ENCODE results near the gene MGARP. TPM values are rescaled to one million over a fixed set of nuclear protein-coding genes. Genes with fewer than 3 reads are reported as not detected.

MGARP gene
- total RNA-seq, 1 experiment from 2014 or later: 1.5 TPM

DNA sequence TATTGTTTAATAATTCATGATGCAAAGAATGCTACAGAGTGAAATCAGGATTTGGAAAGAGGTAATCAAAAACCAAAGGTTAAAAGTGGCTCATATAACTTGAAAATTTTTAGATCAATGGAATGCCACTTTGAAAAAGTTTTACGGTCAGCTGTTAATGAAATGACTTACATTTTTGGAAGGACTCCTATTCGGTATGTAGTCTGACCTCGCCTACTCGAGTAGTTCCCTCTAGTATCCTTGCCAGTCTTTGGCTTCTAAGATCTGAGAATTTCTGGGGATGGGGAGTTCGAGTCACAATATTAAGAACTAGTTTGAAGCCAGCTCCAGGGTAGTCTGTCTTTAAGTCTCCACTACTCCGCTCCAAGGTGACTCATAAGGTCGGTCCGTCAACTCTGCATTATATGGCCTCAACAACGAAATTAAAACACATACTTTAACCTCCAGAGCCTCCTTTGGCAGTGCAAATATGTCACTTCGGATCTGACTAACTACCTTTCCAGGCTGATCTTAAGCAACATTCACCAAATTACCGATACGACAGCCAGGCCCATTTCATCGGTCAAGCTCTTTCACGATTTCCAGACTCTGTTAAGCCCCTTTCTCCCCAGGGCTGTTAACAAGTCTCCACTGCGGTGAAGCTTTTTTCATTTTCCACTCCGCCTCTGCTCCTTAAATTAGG lies 20.5 kb upstream of the MGARP start:
- in situ Hi-C loops (cut with HindIII; ENCODE audit: low pct_unique_long_range_greater_than_20kb, low sequenced_read_pairs): no loop called here
- no peak for DNase-seq (ENCODE audit: low read depth)

DNA sequence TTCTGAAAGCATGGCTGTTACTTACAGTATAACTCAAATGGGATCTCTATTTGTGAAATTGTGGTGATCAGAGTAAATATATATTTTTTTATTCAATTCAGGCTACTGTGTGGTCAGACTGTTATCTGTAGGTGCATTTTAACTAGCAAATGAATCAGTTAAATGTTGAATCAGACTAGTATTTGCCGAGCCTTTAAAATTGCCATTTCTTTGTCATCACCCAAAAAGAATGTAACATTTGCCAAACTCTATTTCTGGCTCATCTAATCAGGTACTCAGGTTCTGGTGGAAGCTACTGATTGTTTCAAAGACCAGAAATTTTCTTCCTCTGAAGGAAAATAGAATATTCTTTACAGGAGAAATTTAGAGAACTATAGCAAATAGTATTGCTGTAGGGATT lies 19.5 kb upstream of the MGARP start:
- no peak for DNase-seq (ENCODE audit: low read depth)
- in situ Hi-C loops (cut with HindIII; ENCODE audit: low pct_unique_long_range_greater_than_20kb, low sequenced_read_pairs): no loop called here

DNA sequence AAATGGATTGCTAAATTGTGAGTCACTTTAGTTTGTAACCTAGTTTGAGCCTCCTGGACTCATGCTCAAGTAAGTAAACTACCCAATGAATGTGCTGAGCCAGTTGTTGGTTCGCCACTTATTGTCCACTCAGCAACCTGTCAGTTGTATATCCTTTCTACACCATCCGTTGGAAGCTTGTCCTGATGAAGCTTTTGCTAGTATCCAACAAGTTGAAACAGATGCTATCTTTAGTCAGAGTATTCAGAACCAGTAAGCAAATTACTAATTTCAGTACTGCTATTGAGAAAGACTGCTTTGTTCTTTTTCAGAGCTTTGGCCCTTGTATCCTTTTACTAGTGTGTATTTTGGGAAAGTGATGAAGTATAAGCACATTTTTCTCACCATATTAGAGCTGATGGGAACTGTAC lies 17.0 kb upstream of the MGARP start:
- no peak for DNase-seq (ENCODE audit: low read depth)
- in situ Hi-C loops (cut with HindIII; ENCODE audit: low pct_unique_long_range_greater_than_20kb, low sequenced_read_pairs): no loop called here

DNA sequence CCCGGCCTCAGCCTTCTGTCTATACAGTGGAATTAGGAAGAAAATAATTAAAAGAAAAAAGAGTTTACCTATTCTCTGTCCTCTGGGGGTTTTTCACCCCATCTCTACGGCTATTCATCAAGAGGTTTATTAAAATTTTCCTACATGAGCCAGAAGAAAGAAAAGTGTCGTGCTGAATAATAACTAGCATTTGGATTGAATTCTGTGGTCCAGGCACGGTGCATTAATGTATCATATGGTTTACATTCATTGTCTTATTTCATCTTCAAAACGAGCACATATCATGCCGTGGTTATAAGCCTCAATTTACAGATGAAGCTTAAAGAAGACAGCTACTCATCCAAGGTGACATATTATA lies 15.9 kb upstream of the MGARP start:
- DNase-seq (ENCODE audit: low read depth): no peak
- in situ Hi-C loops (cut with HindIII; ENCODE audit: low pct_unique_long_range_greater_than_20kb, low sequenced_read_pairs): no loop called here

DNA sequence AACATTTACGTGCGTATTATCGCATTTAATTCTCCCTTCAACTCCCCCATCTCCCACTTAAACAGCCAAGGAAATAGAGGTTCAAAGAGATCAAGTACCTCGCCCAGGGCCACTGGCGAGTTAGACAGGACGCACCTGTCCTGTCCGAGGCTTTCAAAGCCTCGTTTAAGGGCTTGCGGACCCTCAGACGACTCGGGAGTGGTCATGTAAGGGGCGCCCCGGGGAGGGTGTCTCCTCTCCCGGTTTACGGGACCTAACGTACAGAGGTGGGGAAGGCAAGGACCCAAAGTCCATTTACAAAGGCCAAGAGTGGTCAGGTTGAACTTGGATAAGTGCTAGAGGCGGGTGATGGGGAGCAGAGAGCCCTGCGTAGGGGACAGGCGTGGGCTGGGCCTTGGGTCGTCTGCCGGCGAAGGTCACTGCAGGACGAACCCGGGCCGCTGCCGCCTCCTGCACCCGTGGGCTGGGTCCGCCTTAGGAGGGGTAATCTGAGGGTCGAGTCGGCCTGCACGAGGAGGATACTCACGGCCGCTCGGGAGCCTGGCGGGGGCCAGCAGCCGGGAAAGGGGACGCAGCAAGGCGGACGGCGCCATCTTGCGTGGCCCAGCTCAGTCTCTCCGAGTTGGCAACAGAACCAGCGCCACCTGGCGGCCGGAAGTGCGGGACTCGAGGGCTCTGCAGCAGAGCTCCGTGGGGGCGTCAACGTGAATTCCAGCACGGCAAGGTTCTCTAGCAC lies 15.3 kb upstream of the MGARP start:
- in situ Hi-C loops (cut with HindIII; ENCODE audit: low pct_unique_long_range_greater_than_20kb, low sequenced_read_pairs): no loop called here

DNA sequence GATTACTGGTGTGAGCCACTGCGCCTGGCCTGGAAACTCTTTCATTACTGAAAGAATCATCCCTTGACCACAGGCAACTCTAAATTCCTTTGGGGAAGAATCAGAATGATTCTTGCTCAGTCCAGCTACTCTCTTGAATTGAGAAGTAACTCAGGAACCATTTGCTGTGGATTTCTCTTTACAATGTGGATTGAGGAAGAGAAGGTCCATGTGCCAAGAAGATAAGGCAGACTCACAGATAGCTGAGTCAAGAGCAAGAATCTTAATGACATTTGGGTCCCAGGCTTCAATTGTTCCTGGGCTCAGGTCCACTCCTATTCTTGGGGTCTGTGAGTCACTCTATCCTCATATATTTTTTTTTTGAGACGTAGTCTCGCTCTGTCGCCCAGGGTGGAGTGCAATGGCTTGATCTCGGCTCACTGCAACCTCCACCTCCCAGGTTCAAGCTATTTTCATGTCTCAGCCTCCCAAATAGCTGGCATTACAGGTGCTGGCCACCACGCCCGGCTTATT lies 6.2 kb upstream of the MGARP start:
- in situ Hi-C loops (cut with HindIII; ENCODE audit: low pct_unique_long_range_greater_than_20kb, low sequenced_read_pairs): no loop called here
- DNase-seq (ENCODE audit: low read depth): no peak

More for the DNA sequence above, 15.3 kb upstream of the MGARP start:
- DNase-seq (ENCODE audit: low read depth): peak; percentile 83

DNA sequence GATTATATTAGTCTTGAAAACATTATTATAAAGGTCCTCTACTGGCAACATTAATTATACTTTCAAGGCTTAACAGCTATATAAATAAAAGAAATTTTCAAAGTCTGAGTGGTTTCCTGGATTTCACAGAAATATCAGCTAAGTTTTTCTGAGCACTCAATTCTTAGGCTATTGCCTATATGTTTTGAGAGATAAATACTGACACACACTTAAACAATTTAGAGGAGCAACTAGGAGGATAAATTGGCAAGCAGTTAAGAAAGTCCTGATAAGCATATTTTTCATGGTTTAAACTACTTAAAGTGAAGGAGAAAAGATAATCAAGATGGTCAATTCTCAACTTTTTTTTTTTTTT lies 2.7 kb upstream of the MGARP start:
- DNase-seq (ENCODE audit: low read depth): no peak
- in situ Hi-C loops (cut with HindIII; ENCODE audit: low pct_unique_long_range_greater_than_20kb, low sequenced_read_pairs): no loop called here

DNA sequence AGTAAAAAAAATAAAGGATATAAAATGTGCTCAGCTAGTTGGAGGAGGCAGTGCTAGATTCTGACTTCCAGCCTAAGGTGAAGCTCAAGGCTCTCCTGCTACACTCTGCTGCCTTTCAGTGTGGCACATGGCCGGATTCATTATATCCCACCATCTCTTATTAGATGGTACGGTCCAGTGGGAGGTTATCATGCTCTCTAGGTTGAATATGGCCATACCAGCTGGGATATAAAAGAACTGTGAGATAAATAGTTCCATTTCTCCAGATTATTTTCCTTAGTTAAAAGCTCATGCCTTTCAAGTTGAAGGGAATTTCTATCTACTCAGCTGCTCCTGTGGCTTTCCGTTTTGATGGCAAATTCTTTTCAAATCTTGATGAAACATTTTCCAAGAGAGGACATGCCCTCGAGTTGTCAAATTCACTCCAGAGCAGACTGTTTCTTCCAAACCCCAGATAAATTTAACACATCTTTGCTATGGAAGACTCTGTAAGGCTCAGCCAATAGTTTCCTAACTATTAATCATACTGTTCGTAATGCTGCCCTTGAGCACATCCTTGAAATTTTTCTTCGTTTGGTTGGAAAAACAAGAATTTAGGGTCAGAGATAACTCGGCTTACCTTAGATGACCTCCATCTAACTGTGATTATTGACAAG lies 2.2 kb upstream of the MGARP start:
- in situ Hi-C loops (cut with HindIII; ENCODE audit: low pct_unique_long_range_greater_than_20kb, low sequenced_read_pairs): no loop called here
- no peak for DNase-seq (ENCODE audit: low read depth)

DNA sequence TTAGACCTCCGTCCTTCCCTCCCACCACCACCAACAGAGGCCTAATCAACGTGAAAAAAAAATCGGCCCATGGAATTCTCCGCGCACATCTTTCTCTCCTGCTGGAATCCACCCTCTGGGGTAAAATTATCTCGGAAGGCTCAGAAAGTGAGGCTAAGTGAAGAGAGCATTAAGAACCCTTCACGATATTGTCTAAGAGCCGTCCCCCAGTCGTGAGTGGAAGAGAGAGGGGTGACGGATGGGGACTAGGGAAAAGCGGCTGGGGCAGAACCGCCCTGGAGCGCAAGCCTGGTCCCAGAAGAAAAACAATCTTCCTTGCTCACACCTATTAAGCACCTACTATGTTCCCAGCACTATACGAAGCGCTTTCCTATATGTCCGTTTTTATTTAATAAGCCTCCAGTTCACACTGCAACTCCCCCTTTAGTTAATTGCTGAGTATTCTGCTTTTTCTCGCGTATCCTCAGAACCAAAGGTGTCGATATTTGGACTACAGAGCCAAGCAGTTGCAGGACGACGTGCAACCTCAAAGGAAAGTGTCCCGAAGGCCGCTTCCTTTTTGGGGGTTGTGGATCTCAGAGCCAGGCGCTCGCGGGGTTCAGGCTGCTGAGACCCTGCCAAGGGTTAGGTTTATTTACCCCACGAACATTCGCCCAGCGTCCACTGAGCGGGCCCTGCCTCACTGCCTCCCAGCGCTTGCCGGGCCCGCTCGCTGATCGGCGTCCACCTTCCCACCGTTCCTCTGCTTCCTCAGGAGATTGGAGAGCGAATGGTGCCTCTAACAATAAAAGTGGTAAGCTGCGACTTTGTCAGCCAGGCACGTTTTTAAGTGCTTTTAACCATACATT lies 889 bp downstream of the MGARP start:
- in situ Hi-C loops (cut with HindIII; ENCODE audit: low pct_unique_long_range_greater_than_20kb, low sequenced_read_pairs): no loop called here
- DNase-seq (ENCODE audit: low read depth): no peak

DNA sequence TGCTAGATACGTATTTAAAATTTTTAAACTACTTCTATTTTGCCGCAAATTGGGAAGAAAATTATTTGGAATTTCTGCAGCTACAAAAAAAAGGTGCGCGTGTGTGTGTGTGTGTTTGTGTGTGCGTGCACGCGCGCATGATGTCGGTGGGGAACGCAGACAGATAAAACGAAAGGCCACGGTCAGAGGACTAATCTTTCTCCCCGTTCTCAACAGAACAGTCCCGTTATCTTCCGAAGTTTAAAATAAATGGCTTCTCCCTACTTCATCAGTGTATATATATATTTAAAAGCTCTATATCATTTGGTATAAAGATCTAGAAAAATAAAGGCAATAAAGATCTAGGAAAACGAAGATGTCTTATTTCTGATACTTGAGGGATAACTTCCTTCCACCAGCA lies 1.5 kb downstream of the MGARP start:
- DNase-seq (ENCODE audit: low read depth): no peak
- in situ Hi-C loops (cut with HindIII; ENCODE audit: low pct_unique_long_range_greater_than_20kb, low sequenced_read_pairs): no loop called here

DNA sequence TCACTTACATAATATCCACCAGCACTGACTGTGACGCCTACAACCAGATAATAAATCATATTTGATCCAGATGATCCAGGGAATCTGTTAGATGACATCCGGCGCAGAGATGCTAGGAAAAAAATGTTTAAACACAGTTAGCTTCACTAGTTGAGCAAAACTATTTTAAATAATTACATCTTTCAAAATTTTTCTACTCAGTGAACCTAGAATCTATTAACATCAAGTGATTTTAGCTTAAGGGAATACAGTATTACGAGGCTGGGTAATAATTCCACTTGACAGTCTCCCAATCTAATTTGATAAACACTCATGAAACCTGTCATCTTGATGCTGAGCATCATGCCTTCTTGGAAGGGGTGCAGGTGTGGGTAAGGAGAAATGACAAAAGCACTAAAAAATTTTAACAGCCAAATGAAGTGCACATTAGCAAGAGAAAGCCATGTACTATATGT lies 4.7 kb downstream of the MGARP start:
- no peak for DNase-seq (ENCODE audit: low read depth)
- in situ Hi-C loops (cut with HindIII; ENCODE audit: low pct_unique_long_range_greater_than_20kb, low sequenced_read_pairs): no loop called here

DNA sequence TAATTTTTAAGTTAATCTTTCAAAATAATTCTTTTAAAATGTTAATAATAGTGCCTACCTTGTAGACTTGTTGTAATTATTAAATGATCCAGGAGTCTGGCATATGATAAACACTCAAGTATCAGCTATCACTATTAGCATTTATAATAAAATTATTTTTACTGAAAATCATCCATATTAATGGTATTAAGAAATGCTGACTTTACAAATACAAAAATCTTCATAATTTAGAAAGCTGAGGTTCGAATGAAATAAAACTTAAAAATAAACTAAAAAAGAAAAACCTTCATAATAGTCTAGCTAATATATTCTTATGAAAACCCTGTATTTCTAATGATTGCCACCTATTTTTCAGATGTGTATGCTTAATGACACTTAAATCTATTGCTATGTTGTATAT lies 5.2 kb downstream of the MGARP start:
- DNase-seq (ENCODE audit: low read depth): no peak
- in situ Hi-C loops (cut with HindIII; ENCODE audit: low pct_unique_long_range_greater_than_20kb, low sequenced_read_pairs): no loop called here

DNA sequence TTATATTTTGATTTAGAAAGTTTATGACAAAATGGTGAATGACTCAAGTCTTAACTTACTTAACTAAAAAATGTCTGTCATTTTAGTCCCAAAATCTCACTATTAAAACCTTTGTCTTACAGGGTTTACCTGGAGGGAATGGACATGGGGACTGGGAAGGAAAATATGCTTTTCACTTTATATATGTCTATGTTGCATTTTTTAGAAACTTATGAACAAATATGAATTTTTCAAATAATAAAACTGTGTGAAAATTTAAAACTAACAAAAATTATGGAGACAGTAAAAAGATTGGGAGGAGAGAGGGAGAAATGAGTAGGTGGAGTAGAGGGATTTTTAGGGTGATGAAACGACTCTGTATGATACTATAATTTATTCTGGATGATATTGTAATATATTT lies 6.2 kb downstream of the MGARP start:
- DNase-seq (ENCODE audit: low read depth): no peak
- in situ Hi-C loops (cut with HindIII; ENCODE audit: low pct_unique_long_range_greater_than_20kb, low sequenced_read_pairs): no loop called here

DNA sequence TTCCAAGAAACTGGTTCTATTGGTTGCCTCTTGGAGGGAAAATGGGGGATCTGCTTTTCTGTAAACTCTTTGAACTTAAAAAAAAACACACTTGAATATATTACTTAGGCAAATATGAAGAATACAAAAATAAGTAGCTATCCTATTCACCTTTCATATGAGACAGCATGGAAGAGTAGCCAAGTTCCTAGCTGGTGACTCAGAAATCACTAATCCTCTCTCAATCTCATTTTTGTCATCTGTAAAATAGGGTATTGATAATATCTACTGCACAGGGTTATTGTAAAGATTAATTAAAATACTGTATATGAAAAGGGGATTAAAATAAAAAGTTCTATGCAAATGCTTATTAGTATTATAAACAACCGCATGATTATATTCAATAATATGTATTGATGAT lies 12.7 kb downstream of the MGARP start:
- in situ Hi-C loops (cut with HindIII; ENCODE audit: low pct_unique_long_range_greater_than_20kb, low sequenced_read_pairs): no loop called here
- no peak for DNase-seq (ENCODE audit: low read depth)

DNA sequence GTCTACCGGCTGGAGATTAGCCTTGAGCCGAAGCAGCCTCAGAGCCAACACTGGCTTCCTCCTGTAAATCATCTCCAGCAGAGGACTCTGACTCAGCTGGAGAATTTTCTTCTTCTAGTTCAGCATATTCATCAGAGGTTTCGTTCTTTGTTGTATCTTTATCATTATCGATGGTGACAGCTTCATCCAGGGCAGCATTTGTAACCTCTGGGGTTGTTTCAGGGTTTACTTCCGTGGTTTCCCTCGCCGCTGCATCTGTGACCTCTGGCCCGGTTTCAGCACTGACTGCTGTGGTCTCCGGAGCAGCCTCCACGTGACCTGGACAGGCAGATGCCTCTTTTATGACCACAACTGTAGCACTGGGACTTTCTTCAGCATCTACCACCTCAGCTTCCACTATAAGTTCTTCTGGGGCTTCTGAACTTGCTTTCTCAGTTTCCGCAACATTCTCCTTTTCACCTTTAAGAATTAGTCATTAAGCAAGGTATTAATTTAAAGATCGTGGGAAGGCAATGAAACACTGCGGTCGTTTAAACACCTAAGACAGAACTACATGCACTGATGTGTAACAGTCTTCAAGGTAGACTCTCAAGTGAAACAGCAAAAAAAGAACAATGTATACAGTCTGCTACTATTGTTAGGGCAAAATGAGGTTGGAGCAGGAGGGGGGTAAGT lies 13.3 kb downstream of the MGARP start:
- in situ Hi-C loops (cut with HindIII; ENCODE audit: low pct_unique_long_range_greater_than_20kb, low sequenced_read_pairs): no loop called here
- DNase-seq (ENCODE audit: low read depth): peak; percentile 80

DNA sequence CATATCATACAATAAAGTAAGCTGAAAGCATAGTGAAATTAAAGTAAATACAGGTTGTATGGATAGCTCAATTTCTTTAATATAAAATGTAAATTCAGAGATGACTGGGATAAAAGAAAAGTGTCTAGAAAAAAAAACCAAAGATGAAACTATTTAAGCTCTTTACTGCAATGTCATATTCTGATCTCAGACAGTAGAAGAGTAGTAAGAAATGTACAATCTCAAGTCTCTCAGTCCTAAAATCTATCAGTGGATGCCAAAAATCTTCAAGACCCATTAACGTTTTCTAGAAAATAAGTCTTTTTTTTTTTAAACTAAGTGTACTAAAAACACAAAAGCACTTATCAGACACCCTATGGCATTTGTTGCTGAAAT lies 13.8 kb downstream of the MGARP start:
- no peak for DNase-seq (ENCODE audit: low read depth)
- in situ Hi-C loops (cut with HindIII; ENCODE audit: low pct_unique_long_range_greater_than_20kb, low sequenced_read_pairs): no loop called here

DNA sequence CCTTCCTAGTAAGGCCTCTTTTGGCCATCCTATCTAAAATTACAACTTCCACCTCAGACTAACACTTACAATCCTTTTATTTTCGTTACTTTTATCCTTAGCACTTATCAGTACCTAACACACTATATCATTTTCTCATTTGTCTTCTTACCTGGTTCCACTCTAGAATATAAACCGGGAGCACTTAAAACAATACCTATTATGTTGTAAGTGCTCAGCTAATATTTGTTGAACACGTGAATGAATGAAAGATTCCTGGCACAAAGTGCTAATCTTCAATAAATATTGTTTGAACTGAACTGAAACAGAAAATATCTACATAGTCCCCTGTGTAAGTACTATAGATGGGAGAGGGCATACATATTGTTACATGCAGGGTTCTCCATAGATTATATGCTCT lies 14.4 kb downstream of the MGARP start:
- DNase-seq (ENCODE audit: low read depth): no peak
- in situ Hi-C loops (cut with HindIII; ENCODE audit: low pct_unique_long_range_greater_than_20kb, low sequenced_read_pairs): no loop called here

DNA sequence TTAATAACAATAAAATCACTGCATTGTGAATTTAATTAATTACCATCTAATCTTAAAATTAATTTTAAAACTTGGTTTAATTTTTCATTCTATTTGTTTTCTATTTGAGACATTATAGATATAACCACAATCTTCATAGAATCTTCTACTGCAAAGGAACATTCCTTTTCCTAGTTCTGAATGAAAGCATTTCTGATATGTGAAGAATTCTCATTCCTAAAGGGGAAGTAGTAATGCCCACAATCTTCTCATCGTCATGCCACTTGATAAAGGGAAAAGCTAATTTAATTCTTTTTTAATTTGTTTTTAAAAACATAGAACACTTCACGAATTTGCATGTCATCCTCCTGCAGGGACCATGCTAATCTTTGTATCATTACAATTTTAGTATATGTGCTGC lies 23.7 kb downstream of the MGARP start:
- in situ Hi-C loops (cut with HindIII; ENCODE audit: low pct_unique_long_range_greater_than_20kb, low sequenced_read_pairs): no loop called here

More for the DNA sequence above, 23.7 kb downstream of the MGARP start:
- DNase-seq (ENCODE audit: low read depth): no peak
